Stimulated activated naive CD8-positive, alpha-beta T cell treated with anti-CD3 and anti-CD28 coated beads, Interleukin-15, amount 100 ng/mL, for 72 hours (primary cell): Measurements from ENCODE around the gene ETS1.
A peak's percentile ranks its signal among the peaks of the same experiment; 100 is the strongest.

Experiments
- ATAC-seq: fragments of 150-1000 bp; cut with Tn5 transposase; 2 replicates; pipeline ENCODE4 v1.10.0; 2021; ENCODE audit warnings: mild to moderate bottlenecking, moderate library complexity
- DNase-seq, 2 donors: peaks; one replicate each; pipeline ENCODE4 v3.0.0; 2021 to 2022
- H3K27ac Mint-ChIP-seq, 2 donors: one replicate each; pipeline ENCODE4 v1.8.0; 2022; ENCODE audit warnings: mild to moderate bottlenecking in 2 of 2, mixed read lengths in 2 of 2, moderate library complexity in 2 of 2
- H3K27me3 Mint-ChIP-seq: one replicate; pipeline ENCODE4 v1.8.0; 2022; ENCODE audit warnings: mixed read lengths
- H3K4me1 Mint-ChIP-seq: one replicate; pipeline ENCODE4 v1.8.0; 2022; ENCODE audit warnings: mild to moderate bottlenecking, mixed read lengths
- H3K4me3 Mint-ChIP-seq, 2 donors: one replicate each; pipeline ENCODE4 v1.8.0; 2022; ENCODE audit warnings: mild to moderate bottlenecking in 2 of 2, mixed read lengths in 2 of 2, moderate library complexity in 1 of 2
- H3K9me3 Mint-ChIP-seq, 2 donors: one replicate each; pipeline ENCODE4 v1.8.0; 2022; ENCODE audit warnings: mixed read lengths in 2 of 2

Gene ETS1

DNA sequence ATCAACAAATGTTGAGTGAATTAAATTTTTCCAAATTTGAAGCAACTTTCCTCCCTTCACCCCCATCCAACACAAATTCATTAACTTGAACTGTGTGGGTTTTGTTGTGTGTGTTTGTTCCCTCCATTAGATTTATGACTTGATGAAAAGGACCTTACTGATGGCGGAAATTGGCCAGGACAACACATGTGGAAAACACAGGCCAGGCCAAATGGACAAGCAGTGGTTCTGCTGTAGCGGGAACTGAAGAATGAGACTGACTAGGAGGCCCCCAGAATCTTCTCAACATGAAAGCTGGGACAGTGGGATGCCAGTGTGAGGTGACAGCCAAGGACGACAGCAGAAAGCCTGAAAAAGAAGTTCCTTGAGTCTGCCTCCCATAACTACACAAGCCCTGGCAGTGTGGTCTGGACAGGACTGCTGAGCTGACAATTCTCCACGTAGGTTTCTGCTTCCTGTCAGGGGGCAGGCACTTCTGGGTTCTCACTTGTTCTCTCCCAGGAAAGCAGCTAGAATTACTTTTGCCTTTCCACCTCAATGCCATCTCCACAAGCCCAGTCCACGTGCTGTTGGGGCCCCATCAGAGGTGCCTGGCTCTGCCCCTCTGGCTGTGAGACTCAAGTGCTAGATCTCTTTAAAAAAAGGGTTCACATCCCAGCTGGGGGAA, 94.3 kb downstream of the ETS1 start:
- no peaks in the 10 kb centered on the region for H3K27me3 Mint-ChIP-seq
- H3K27ac Mint-ChIP-seq, result peak overlapping the region; percentile 95 to 99
- H3K9me3 Mint-ChIP-seq, result no peaks in the 10 kb centered on the region
- H3K4me1 Mint-ChIP-seq, result peaks cover 99% of the 10 kb centered on the region
- DNase-seq, result no peak
- ATAC-seq, result peak; percentile 1
- H3K4me3 Mint-ChIP-seq, result peak overlapping the region; percentile 81

DNA sequence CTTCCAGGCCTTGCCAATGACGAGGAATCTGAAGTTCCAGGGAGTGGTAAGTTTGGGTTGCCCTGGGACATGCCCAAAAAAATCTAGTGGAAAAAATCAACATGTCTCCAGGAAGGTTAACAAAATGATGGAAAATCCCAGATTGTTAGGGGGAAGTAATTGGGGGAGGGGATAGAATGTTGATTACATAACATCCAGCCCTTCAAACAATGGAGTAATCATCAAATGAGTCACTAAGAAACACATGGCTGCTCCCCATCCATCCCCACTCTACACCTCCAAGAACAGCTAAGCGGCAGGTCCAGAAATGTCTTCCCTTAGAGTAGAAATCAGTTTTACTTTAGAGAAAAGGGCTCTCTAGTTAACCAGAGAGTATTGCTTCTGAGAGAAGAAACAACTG, 94.9 kb downstream of the ETS1 start:
- peak overlapping the region; percentile 81 for H3K4me3 Mint-ChIP-seq
- H3K27ac Mint-ChIP-seq, result peak overlapping the region; percentile 95 to 99
- H3K9me3 Mint-ChIP-seq, result no peaks in the 10 kb centered on the region
- H3K4me1 Mint-ChIP-seq, result peaks cover 96% of the 10 kb centered on the region
- DNase-seq, result no peak
- ATAC-seq, result no peak
- H3K27me3 Mint-ChIP-seq, result no peaks in the 10 kb centered on the region

DNA sequence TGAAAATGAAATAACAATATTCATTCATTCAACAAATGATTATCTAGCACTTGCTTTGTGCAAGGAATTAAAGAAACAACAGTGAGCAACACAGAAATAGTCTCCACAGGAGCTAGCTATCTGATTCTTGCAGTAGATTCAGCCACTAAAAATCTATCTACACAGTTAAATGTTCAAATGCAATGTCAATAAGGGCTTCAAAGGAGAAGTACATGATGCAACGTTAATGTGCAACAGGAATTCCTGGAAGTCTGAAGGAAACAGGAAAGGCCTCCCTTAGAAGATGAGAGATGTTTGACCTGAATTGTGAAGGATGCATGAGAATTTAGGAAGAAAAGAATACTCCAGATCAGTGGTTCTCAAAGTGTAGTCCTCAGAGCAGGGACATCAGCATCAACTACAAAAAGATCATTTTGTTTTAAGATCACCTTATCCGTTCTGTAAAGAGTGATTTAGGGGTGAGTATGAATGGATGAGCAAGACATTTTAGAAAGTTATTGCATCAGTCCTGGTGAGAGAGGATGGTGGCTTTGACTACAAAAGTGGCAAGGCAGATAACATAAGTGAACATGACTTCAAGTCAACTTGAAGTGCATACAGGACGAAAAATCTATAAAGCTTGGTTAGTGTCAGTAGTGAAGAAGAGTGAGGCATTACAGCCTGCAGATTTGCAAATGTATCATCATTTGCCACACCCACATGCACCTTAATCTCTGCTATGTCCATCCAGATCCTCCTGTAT, 96.0 kb downstream of the ETS1 start:
- H3K27me3 Mint-ChIP-seq, result no peaks in the 10 kb centered on the region
- ATAC-seq (peak; percentile 8), DNase-seq (no peak)
- peak overlapping the region; percentile 81 for H3K4me3 Mint-ChIP-seq
- H3K27ac Mint-ChIP-seq, result peak overlapping the region; percentile 95 to 99
- H3K9me3 Mint-ChIP-seq, result no peaks in the 10 kb centered on the region
- H3K4me1 Mint-ChIP-seq, result peaks cover 94% of the 10 kb centered on the region

DNA sequence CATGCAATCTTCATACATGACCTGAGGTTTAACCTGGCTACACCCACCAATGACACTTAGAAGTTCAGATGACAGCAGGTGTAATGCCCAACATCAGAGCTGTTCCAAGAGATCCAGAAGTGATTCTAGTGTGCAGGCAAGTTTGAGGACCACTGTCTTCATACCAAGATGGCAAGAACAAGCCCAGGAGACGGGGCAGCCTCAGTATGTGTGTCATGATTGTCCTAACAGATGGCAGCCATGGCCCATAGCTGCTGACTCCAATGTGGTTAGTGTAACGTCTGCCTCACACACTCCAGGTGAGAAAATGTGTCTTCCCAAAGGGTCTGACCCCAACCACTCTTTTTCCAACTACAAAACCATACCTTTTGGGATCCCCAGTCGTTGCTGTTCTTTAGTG, 97.3 kb downstream of the ETS1 start:
- peak overlapping the region; percentile 81 for H3K4me3 Mint-ChIP-seq
- ATAC-seq (no peak), DNase-seq (no peak)
- no peaks in the 10 kb centered on the region for H3K27me3 Mint-ChIP-seq
- H3K9me3 Mint-ChIP-seq, result no peaks in the 10 kb centered on the region
- H3K4me1 Mint-ChIP-seq, result peaks cover 94% of the 10 kb centered on the region
- H3K27ac Mint-ChIP-seq, result peak overlapping the region; percentile 95 to 99

DNA sequence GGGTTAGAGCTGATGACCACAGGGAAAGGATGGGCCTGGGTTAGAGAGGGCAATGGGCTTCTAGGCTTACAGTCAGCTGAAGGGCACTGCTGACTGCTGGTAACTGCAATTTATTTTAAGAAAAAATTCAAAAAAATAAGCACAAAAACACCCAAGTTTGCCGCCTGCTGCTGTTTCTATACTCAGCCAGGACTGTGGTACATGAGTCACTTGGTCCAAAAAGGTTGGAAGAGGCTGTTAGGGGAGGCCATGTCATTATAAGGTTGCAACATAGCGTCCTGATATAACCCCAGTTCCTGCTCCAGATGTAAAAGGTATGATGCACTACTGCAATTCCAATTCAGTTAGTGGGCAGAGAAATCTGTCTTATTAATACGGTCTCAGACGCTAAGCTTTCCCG, 98.9 kb downstream of the ETS1 start:
- ATAC-seq (peak; percentile 73), DNase-seq (no peak)
- Mint-ChIP-seq H3K9me3 (no peaks in the 10 kb centered on the region), H3K27ac (peak overlapping the region; percentile 84 to 95), H3K27me3 (no peaks in the 10 kb centered on the region), H3K4me3 (peak overlapping the region; percentile 51 to 81), H3K4me1 (peaks cover 95% of the 10 kb centered on the region)

DNA sequence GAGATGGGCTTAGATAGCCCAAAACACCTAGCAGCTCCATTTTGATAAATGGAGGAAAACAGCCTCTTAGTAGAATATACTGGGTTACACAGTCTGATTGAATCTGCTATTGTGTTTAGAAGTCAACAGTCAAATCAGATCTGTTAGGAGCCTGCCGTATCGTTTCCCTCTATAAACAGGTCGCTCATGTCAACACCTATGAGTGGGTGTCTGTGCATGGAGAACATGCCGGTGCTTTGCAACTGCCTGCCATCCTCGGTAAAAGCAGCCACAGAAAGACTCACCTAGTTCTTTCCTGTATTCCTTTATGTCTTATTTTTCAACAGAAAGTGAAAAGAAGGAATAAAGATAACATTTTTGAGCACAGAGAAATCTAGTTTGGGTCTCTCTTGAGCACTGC, 99.4 kb downstream of the ETS1 start:
- Mint-ChIP-seq H3K27ac (peak overlapping the region; percentile 56 to 86), H3K4me1 (peaks cover 95% of the 10 kb centered on the region), H3K27me3 (no peaks in the 10 kb centered on the region), H3K9me3 (no peaks in the 10 kb centered on the region), H3K4me3 (peak overlapping the region; percentile 51 to 81)
- DNase-seq (no peak), ATAC-seq (no peak)

DNA sequence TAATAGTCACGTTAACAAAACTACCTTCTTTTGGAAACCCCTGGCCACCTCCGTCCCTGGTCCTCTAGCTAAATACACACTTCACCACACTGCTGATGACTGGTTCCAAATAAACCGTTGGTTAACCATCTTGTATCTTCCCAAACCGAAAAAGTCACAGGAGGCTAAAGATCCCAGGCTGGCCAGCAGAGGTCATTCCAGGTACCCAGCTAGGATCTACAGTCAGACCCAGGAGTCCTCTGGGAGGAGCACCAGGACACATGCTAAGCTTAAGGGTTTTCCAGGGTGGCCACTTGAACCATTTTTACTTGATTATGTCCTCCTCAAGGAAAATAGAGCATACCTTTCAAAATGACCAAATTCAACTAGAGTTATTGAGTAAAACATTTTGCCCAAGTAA, 103.2 kb downstream of the ETS1 start:
- Mint-ChIP-seq H3K4me3 (peak overlapping the region; percentile 64 to 90), H3K9me3 (no peaks in the 10 kb centered on the region), H3K27ac (peak overlapping the region; percentile 55 to 87), H3K4me1 (peaks cover 92% of the 10 kb centered on the region), H3K27me3 (no peaks in the 10 kb centered on the region)
- DNase-seq, result no peak
- no peak for ATAC-seq

DNA sequence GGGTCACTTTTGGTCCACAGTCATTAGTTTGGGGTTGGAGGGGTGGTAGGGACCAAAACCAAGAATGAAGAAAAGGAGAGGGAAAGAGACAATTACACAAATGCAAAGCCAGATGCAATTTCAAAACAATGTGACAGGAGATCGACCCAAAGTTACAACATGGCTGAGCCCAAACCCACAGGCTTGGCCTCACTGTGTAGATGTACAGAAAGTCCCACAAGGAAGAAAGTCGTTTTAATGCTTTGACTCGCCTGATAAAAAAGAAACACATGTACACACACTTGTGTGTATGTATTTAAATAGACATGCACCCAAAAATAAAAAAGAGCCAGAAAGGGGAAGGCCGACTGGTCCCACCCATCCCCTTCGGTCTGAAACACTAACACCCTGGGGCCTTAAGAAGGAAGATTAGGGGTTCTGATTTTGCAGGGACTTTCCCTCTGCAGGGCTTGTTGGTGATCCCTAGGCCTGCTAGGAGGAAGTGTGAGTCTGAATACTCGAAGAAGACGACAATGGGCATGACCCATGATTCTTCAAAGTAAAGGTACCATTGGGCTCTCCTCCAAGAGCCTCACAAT, 104.1 kb downstream of the ETS1 start:
- Mint-ChIP-seq H3K27ac (peak overlapping the region; percentile 87 to 95), H3K4me1 (peaks cover 92% of the 10 kb centered on the region), H3K4me3 (peak overlapping the region; percentile 64 to 90), H3K27me3 (no peaks in the 10 kb centered on the region), H3K9me3 (no peaks in the 10 kb centered on the region)
- DNase-seq, result peak in 1 of 2 donors; percentile 67
- peak; percentile 64 for ATAC-seq

DNA sequence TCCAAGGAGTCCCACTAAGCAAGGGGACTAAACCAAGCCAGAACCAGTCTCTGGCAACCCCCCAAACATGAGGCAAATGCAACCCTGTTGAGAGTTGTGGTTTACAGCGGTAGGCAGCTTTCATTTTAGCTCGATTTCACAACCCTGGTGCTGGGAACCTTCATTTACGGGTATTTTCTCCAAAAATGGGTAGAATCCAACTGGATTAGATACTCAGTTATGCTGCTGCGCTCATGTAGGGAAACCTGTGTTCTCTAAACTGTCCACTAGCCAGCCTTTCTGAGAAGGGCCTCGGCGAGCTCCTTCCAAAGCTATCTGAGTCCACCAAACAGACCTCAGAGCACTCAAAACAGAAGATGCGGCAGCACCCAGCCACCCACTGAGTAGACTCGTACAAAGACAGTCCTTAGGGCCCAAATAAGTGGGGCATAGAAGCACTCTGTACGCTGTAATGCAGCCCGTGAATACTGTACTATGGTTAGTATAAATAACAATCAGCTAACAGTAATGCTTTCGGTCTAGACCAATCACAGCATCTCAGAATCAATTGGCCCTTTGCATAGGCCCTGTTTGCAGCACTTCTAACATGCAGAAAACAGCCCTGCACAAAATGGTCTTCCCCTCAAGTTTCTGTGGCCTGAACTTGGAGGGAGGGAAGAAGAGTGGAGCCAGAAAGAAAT, 104.7 kb downstream of the ETS1 start:
- DNase-seq, result peak; percentile 73 to 82
- peaks cover 93% of the 10 kb centered on the region for H3K4me1 Mint-ChIP-seq
- H3K27ac Mint-ChIP-seq, result peak overlapping the region; percentile 87 to 95
- no peaks in the 10 kb centered on the region for H3K9me3 Mint-ChIP-seq
- ATAC-seq, result peak; percentile 89
- H3K4me3 Mint-ChIP-seq, result peak overlapping the region; percentile 64 to 90
- H3K27me3 Mint-ChIP-seq, result no peaks in the 10 kb centered on the region

DNA sequence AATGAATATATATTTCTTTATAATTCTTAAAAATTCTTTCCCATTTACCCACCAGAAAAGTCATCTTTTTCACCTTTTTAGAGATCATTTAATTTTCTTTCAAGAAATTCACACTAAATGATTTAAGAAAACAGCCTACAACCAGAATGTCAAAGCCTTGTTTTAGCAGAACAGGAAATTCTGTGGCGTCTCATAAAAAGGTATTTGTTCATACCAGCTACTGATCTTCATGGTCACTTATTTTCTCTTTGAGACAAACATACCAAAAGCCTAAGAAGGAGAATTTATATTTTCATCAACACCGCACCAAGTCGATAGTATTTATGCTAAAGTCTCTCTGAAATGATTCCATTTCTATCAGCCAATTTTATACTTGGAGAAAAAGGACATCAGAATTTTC, 105.3 kb downstream of the ETS1 start:
- Mint-ChIP-seq H3K9me3 (no peaks in the 10 kb centered on the region), H3K4me3 (peak overlapping the region; percentile 64 to 90), H3K27me3 (no peaks in the 10 kb centered on the region), H3K27ac (peak overlapping the region; percentile 87 to 95), H3K4me1 (peaks cover 97% of the 10 kb centered on the region)
- DNase-seq (no peak), ATAC-seq (no peak)

DNA sequence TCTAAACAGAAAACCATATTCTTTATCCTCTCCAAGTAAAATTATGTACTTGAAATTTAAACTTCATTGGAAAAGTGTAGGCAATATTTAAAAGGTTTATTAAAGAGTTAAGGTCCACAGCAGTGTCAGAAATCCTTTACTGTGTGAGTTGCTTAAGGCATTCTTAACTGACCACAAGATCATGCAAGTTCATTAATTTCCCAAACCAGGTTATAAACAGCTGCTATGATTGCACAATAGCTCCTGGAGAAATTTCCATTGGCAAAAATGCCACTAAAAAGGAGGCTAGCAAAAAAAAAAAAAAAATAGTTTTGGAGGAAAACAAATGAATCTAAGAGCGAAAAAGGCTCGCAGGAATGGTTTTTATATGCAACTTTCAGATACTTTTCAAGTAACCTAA, 106.2 kb downstream of the ETS1 start:
- Mint-ChIP-seq H3K4me1 (peaks cover 97% of the 10 kb centered on the region), H3K4me3 (peak overlapping the region; percentile 64 to 90), H3K27ac (peak overlapping the region; percentile 19 to 94), H3K27me3 (no peaks in the 10 kb centered on the region), H3K9me3 (no peaks in the 10 kb centered on the region)
- no peak for DNase-seq
- no peak for ATAC-seq

DNA sequence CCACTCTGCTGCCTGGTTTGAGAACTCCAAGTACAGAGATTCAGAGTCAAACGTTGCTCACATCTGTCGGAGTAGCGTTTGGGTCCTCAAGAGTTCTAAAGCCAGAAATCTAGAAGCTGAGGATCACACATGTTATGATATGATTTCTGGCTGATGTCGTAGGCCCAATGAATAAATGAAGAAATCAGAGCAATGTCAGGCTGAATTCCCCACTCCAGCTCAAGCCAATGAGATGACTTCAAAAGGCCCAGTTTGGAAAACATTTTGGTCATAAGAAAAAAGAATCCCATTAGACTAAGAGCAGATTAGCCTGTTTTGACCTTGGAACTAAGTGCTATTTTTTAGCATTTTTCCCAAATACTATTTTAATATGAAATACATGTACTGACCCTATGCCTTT, 106.7 kb downstream of the ETS1 start:
- Mint-ChIP-seq H3K4me3 (peak overlapping the region; percentile 64 to 90), H3K27ac (peak overlapping the region; percentile 94 to 95), H3K27me3 (no peaks in the 10 kb centered on the region), H3K9me3 (no peaks in the 10 kb centered on the region), H3K4me1 (peaks cover 97% of the 10 kb centered on the region)
- ATAC-seq (no peak), DNase-seq (no peak)

DNA sequence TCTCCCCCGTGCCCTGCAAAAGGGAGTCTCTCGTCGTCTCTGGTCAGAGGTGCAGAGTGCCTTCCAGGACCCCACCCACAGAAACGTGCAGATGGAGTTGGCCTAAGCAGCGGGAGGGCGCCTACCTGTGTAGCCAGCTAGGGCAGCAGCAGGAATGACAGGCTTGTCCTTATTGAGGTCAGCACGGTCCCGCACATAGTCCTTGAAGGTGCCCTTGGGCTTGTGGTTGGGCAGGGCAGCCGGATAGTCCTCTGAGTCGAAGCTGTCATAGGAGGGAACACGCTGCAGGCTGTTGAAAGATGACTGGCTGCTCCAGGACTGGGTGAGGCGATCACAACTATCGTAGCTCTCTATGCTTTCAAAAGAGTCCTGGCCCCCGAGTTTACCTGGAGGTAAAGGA, 107.3 kb downstream of the ETS1 start:
- H3K4me3 Mint-ChIP-seq, result peak overlapping the region; percentile 64 to 90
- peak overlapping the region; percentile 94 to 95 for H3K27ac Mint-ChIP-seq
- ATAC-seq (no peak), DNase-seq (peak in 1 of 2 donors; percentile 28)
- H3K27me3 Mint-ChIP-seq, result no peaks in the 10 kb centered on the region
- no peaks in the 10 kb centered on the region for H3K9me3 Mint-ChIP-seq
- H3K4me1 Mint-ChIP-seq, result peaks cover 97% of the 10 kb centered on the region

DNA sequence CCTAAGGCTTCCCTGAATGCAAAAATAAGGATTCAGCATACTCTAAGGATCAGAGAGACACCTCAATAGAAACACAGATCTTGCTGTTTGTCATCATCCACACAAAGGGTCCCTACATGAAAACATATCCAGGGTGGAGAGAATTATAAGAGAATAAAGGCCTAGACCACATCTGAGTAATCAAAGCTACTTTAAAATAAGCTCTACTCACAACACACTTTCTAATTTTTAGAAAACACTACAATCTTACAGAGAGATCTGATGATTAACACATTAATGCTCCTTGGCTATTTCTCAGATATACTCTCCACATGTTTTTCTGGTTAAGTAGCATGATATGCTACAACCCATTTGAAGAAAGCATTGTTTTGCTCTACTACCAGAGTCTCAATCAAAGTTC, 108.2 kb downstream of the ETS1 start:
- Mint-ChIP-seq H3K27me3 (no peaks in the 10 kb centered on the region), H3K4me1 (peaks cover 97% of the 10 kb centered on the region), H3K9me3 (no peaks in the 10 kb centered on the region), H3K4me3 (peak overlapping the region; percentile 64 to 90), H3K27ac (peak overlapping the region; percentile 94 to 95)
- no peak for ATAC-seq
- no peak for DNase-seq

DNA sequence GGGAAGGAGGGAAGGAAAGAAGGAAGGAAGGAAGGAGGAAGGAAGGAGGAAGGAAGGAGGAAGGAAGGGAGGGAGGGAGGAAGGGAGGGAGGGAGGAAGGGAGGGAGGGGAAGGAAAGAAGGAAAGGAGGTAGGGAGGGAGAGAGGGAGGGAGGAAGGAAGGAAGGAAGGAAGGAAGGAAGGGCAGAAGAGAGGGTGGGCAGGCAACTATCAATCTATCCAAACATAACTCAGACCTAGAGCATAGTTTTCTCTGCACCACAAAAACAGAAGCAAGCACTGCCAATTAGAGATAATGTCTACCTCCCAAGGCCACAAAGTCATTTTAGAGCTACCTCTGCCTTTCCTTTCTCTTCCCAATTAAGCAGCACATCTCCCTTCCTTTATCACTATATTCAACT, 109.1 kb downstream of the ETS1 start:
- peak overlapping the region in 1 of 2 donors; percentile 94 for H3K27ac Mint-ChIP-seq
- H3K27me3 Mint-ChIP-seq, result no peaks in the 10 kb centered on the region
- peaks cover 97% of the 10 kb centered on the region for H3K4me1 Mint-ChIP-seq
- peak overlapping the region; percentile 64 to 90 for H3K4me3 Mint-ChIP-seq
- ATAC-seq, result no peak
- DNase-seq, result no peak
- H3K9me3 Mint-ChIP-seq, result no peaks in the 10 kb centered on the region
